BE2C (cell line): ENCODE data around the gene STK4.

Experiments used
- DNase-seq: peaks from one replicate; pipeline ENCODE4 v3.0.0-alpha.2; 2020
- H3K27me3 ChIP-seq: fragments of 250-450 bp; sonication (Bioruptor Pico); 2 replicates; pipeline ENCODE4 v1.5.1; 2020; ENCODE audit warnings: mild to moderate bottlenecking
- H3K36me3 ChIP-seq: fragments of 250-450 bp; sonication (Bioruptor Pico); 2 replicates; pipeline ENCODE4 v1.5.1; 2020; ENCODE audit warnings: mild to moderate bottlenecking
- H3K4me1 ChIP-seq: fragments of 250-450 bp; sonication (Bioruptor Pico); 2 replicates; pipeline ENCODE4 v1.5.1; 2020
- H3K4me3 ChIP-seq: 2 replicates; pipeline ENCODE4 v1.5.1; 2011; ENCODE audit warnings: low read depth, low read length
- H3K9me3 ChIP-seq: fragments of 250-450 bp; sonication (Bioruptor Pico); 2 replicates; pipeline ENCODE4 v1.5.1; 2020
- CTCF ChIP-seq: IDR thresholded peaks from 2 replicates; pipeline ENCODE4 v1.5.1; 2012; ENCODE audit warnings: mild to moderate bottlenecking, low read depth, low read length

The STK4 gene

DNA sequence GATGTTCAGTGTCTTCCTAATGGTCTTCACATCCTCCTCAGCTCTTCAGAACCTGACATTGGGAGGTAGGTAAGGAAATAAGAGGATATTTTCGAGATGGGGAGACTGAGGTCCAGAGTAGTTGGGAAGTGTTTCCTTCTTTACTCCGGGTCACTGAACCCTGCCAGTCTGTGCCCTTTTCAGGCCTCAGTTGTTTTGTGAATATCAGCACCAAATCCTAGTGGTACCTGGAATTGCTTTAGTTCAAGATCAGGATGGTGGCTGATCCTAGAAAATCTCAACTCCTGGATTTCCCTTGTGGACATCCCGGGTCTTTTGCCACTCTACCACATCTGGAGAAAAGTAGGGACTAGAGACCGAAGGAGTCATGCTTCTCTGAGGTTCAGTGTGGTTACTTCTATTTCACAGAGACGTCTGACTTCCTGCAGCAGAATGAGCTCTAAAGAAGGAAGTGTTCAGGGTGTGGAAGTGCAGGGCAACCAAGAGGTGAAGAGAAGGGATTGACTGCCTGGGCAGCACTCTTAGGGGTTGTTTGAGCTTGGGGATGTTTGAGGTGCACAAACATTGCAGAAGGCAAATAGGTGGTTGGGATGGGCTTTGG, 995 bp downstream of the STK4 start:
- Histone ChIP-seq H3K9me3 (no peaks in the 10 kb centered on the region), H3K4me1 (peaks cover 4% of the 10 kb centered on the region), H3K4me3 (peak overlapping the region; percentile 96), H3K27me3 (no peaks in the 10 kb centered on the region), H3K36me3 (no peaks in the 10 kb centered on the region)
- TF ChIP-seq CTCF: no peak
- no peak for DNase-seq

DNA sequence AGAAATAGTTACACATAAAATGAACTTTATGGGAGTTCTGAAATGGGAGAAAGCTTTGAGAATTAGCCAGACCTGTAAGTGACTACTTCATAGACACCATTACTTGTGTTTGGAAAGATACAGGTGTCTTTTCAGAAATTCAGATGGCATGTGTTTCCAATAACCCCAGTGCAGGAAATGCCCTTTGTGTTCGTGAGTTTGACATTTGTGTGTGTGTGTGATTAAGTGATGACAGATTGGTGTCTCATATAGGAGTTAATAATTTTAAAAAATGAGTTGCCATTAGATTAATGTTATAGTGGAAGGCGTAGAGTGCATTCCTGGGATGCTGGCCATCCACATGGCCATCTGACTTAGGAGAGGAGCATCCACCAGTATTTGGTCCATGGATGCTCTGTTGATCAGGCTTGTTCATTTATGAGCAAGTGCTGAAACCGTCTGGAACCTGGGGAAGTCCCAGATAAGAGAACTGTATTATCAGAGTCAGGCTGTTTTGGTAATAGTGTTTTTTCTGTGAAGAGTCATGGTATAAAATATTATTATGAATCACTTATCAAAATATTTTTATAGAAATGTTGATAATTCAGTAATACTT, 3.1 kb downstream of the STK4 start:
- Histone ChIP-seq H3K4me3 (no peak overlapping the region), H3K36me3 (peaks cover 16% of the 10 kb centered on the region), H3K9me3 (no peaks in the 10 kb centered on the region), H3K4me1 (peaks cover 4% of the 10 kb centered on the region), H3K27me3 (no peaks in the 10 kb centered on the region)
- DNase-seq: no peak
- no peak for TF ChIP-seq CTCF

DNA sequence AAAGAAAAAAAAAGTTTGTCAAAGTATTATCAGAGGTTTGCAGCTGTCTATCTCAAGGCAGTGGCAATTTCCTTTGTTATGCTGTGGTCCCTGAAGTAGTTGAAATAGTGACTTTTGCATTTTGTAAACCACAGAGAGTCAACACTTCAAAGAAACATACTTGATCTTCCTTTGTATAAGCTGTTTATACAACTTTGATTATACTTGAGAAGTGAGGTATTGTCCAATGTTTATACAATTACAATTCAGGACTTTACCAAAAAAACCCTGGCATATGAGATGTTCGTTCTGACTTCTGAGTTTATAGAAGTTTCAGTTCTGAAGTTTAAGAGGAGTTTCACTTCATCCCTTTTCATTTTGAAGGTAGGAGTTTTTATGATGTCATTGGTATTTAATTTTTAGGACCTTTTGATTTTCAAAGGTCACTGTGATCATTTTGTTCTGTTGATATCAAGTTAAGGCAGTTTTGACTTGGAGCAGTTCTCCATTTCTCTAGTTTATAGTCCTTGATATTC, 4.0 kb downstream of the STK4 start:
- Histone ChIP-seq H3K36me3 (peaks cover 24% of the 10 kb centered on the region), H3K4me1 (peaks cover 4% of the 10 kb centered on the region), H3K9me3 (no peaks in the 10 kb centered on the region), H3K27me3 (no peaks in the 10 kb centered on the region), H3K4me3 (no peak overlapping the region)
- no peak for TF ChIP-seq CTCF
- DNase-seq: no peak

DNA sequence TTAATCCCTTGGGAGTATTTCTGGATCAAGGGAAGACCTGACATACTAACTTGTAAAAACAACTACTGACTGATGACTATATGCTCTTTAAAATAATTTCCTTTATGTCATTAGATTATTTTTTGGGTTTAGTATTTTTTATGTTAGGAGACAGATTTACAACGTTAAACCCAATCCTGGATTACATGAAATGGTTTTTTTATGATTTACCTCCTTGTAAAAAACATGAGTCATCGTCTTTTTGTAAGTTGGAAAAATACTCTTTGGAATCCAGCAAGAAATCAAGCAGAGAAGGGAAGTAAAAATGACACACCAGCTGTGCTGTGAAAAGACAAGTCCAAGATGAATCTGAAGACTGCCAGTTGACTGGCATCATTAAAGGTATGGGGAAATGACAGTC, 6.7 kb downstream of the STK4 start:
- Histone ChIP-seq H3K9me3 (no peaks in the 10 kb centered on the region), H3K4me1 (peaks cover 4% of the 10 kb centered on the region), H3K27me3 (no peaks in the 10 kb centered on the region), H3K36me3 (peaks cover 24% of the 10 kb centered on the region), H3K4me3 (no peak overlapping the region)
- TF ChIP-seq CTCF: no peak
- DNase-seq: no peak

- H3K36me3 ChIP-seq: peaks cover 32% of the 10 kb centered on the region
These were observed 10.4 kb downstream of the STK4 start for GRCh38 chr20:44976698-44977097.

More at GRCh38 chr20:44976698-44977097, 10.4 kb downstream of the STK4 start:
- H3K27me3 ChIP-seq: no peaks in the 10 kb centered on the region
- no peaks in the 10 kb centered on the region for H3K9me3 ChIP-seq
- H3K4me1 ChIP-seq: no peaks in the 10 kb centered on the region
- H3K4me3 ChIP-seq: no peak overlapping the region
- no peak for TF ChIP-seq CTCF
- no peak for DNase-seq
